Measurements from ENCODE around the gene ALG2. TPM values are rescaled to one million over a fixed set of nuclear protein-coding genes. Genes with fewer than 3 reads are reported as not detected.
"Not testable (repeated sequence)": the region's sequence is repeated elsewhere in the genome, so short reads cannot be mapped to it uniquely, and the experiment has no call there.

Gene ALG2
- total RNA-seq, 1 experiment from 2014 or later: 30.1 TPM

GRCh38 chr9:99238331-99238730 lies 16.6 kb upstream of the ALG2 start:
- CTCF ChIA-PET: no interaction called here

GRCh38 chr9:99237849-99238248 lies 16.1 kb upstream of the ALG2 start:
- H3K4me1 ChIP-seq (ENCODE audit: insufficient read depth, low read length, poor library complexity, severe bottlenecking); POLR2A ChIA-PET (ENCODE audit: low non-redundant PET); H3K4me3 ChIP-seq (ENCODE audit: low read depth, low read length, poor library complexity, severe bottlenecking); H3K27me3 ChIP-seq (replicated peaks; ENCODE audit: insufficient read depth, low read depth, low read length, poor library complexity); H3K9me3 ChIP-seq (ENCODE audit: low read depth, low read length, poor library complexity, severe bottlenecking); H3K36me3 ChIP-seq (ENCODE audit: insufficient read depth, low read length, poor library complexity, severe bottlenecking); DNase-seq (ENCODE audit: low spot score); H3K27ac ChIP-seq (ENCODE audit: low read depth, low read length, poor library complexity, severe bottlenecking); CTCF ChIA-PET; BruUV-seq (replicated peaks); intact Hi-C loops (cut with micrococcal nuclease; ENCODE audit: unreplicated experiment): not testable (repeated sequence)

More at GRCh38 chr9:99238331-99238730, 16.6 kb upstream of the ALG2 start:
- Histone ChIP-seq H3K27me3 (replicated peaks; ENCODE audit: insufficient read depth, low read depth, low read length, poor library complexity) (no peaks in the 10 kb centered on the region), H3K4me3 (ENCODE audit: low read depth, low read length, poor library complexity, severe bottlenecking) (no peak overlapping the region), H3K9me3 (ENCODE audit: low read depth, low read length, poor library complexity, severe bottlenecking) (no peaks in the 10 kb centered on the region), H3K27ac (ENCODE audit: low read depth, low read length, poor library complexity, severe bottlenecking) (no peak overlapping the region), H3K4me1 (ENCODE audit: insufficient read depth, low read length, poor library complexity, severe bottlenecking) (peaks cover 5% of the 10 kb centered on the region), H3K36me3 (ENCODE audit: insufficient read depth, low read length, poor library complexity, severe bottlenecking) (no peaks in the 10 kb centered on the region)
- no peak for TF ChIP-seq CTCF (conservative IDR thresholded peaks at IDR 0.05; ENCODE audit: low read depth, low read length)
- no peak for TF ChIP-seq EZH2 (IDR thresholded peaks at IDR 0.05; ENCODE audit: borderline replicate concordance, low read depth, low read length, poor library complexity, severe bottlenecking)
- BruUV-seq (replicated peaks): no TSS peak
- POLR2A ChIA-PET (ENCODE audit: low non-redundant PET): no interaction called here
- intact Hi-C loops (cut with micrococcal nuclease; ENCODE audit: unreplicated experiment): no loop called here
- DNase-seq (ENCODE audit: low spot score): no peak

- intact Hi-C loops (cut with micrococcal nuclease; ENCODE audit: unreplicated experiment): no loop called here
- no peak overlapping the region for H3K4me3 ChIP-seq (ENCODE audit: low read depth, low read length, poor library complexity, severe bottlenecking)
- peaks cover 5% of the 10 kb centered on the region for H3K4me1 ChIP-seq (ENCODE audit: insufficient read depth, low read length, poor library complexity, severe bottlenecking)
- no peak for DNase-seq (ENCODE audit: low spot score)
- H3K36me3 ChIP-seq (ENCODE audit: insufficient read depth, low read length, poor library complexity, severe bottlenecking): peaks cover 4% of the 10 kb centered on the region
- ChIA-PET POLR2A (ENCODE audit: low non-redundant PET) (no interaction called here), CTCF (no interaction called here)
- no peaks in the 10 kb centered on the region for H3K9me3 ChIP-seq (ENCODE audit: low read depth, low read length, poor library complexity, severe bottlenecking)
- no TSS peak for BruUV-seq (replicated peaks)
- H3K27ac ChIP-seq (ENCODE audit: low read depth, low read length, poor library complexity, severe bottlenecking): no peak overlapping the region
- no peaks in the 10 kb centered on the region for H3K27me3 ChIP-seq (replicated peaks; ENCODE audit: insufficient read depth, low read depth, low read length, poor library complexity)
- TF ChIP-seq EZH2 (IDR thresholded peaks at IDR 0.05; ENCODE audit: borderline replicate concordance, low read depth, low read length, poor library complexity, severe bottlenecking): no peak
- TF ChIP-seq CTCF (conservative IDR thresholded peaks at IDR 0.05; ENCODE audit: low read depth, low read length): no peak
Observed at GRCh38 chr9:99237356-99237755, 15.6 kb upstream of the ALG2 start.

GRCh38 chr9:99235926-99236634 lies 14.3 kb upstream of the ALG2 start:
- DNase-seq (ENCODE audit: low spot score): no peak
- no TSS peak for BruUV-seq (replicated peaks)
- Histone ChIP-seq H3K27ac (ENCODE audit: low read depth, low read length, poor library complexity, severe bottlenecking) (no peak overlapping the region), H3K27me3 (replicated peaks; ENCODE audit: insufficient read depth, low read depth, low read length, poor library complexity) (no peaks in the 10 kb centered on the region), H3K4me3 (ENCODE audit: low read depth, low read length, poor library complexity, severe bottlenecking) (no peak overlapping the region), H3K9me3 (ENCODE audit: low read depth, low read length, poor library complexity, severe bottlenecking) (no peaks in the 10 kb centered on the region), H3K36me3 (ENCODE audit: insufficient read depth, low read length, poor library complexity, severe bottlenecking) (peaks cover 9% of the 10 kb centered on the region), H3K4me1 (ENCODE audit: insufficient read depth, low read length, poor library complexity, severe bottlenecking) (peaks cover 5% of the 10 kb centered on the region)
- CTCF ChIA-PET: no interaction called here
- POLR2A ChIA-PET (ENCODE audit: low non-redundant PET): no interaction called here
- TF ChIP-seq EZH2 (IDR thresholded peaks at IDR 0.05; ENCODE audit: borderline replicate concordance, low read depth, low read length, poor library complexity, severe bottlenecking): no peak
- TF ChIP-seq CTCF (conservative IDR thresholded peaks at IDR 0.05; ENCODE audit: low read depth, low read length): no peak
- intact Hi-C loops (cut with micrococcal nuclease; ENCODE audit: unreplicated experiment): no loop called here
